ENCODE data around the gene LAMB3. TPM values are rescaled to one million over a fixed set of nuclear protein-coding genes. Genes with fewer than 3 reads are reported as not detected.

LAMB3 gene
- total and polyA plus RNA-seq, 10 of the 15 experiments (the other 5 are each of a cell fraction or from before 2014, with no cell fraction given), result 0.04 to 1.8 (median 0.10) TPM; not detected in 1

DNA sequence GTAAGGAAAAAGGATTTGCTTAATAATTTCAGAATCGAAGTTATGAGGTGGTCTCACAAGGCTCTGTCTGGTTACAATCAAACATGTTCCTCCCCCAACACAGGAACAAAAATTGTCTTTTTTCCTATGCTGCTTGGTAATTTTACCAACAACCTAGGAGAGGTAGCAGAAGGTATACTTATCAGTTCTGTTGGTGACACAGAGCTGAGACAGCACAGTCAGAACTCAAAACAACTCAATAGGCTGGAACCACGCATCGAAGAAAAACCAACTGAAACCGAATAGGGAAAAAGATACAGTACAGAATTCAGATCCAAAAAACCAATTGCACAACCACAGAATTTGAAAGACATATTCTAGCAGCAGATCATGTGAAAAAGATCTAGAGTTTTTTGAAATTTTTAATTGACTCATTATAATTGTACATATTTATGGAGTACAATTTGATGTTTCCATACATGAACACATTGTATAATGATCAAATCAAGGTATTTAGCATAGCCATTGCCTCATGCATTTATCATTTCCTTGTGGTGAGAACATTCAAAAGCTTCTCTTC lies 26.8 kb upstream of the LAMB3 start:
- 11% methylated on average over 4 of the region's 4 CpGs for WGBS (ENCODE audit: insufficient coverage, insufficient replicate concordance, low lambda C conversion rate, missing lambda C conversion rate)
- Histone ChIP-seq H3K9ac (ENCODE audit: control insufficient read depth, insufficient read depth, low read length) (no peak overlapping the region), H3K9me3 (replicated peaks; ENCODE audit: control insufficient read depth, insufficient read depth, low read length) (no peaks in the 10 kb centered on the region), H3K36me3 (ENCODE audit: control insufficient read depth in 2 of 2, insufficient read depth in 2 of 2, low read length in 1 of 2) (no peaks in the 10 kb centered on the region), H2AFZ (ENCODE audit: control insufficient read depth, low read depth, low read length) (no peak overlapping the region), H3K4me1 (ENCODE audit: control insufficient read depth, insufficient read depth, low read length) (peaks cover 4% of the 10 kb centered on the region), H3K27ac (ENCODE audit: control insufficient read depth, insufficient read depth) (no peak overlapping the region), H3K4me3 (no peak overlapping the region), H3K4me2 (ENCODE audit: control insufficient read depth, insufficient read depth) (no peak overlapping the region), H4K20me1 (ENCODE audit: control insufficient read depth, insufficient read depth) (no peaks in the 10 kb centered on the region; the same call in 1 of the 2 replicates), H3K27me3 (replicated peaks in 1 of 2; ENCODE audit: control insufficient read depth in 2 of 2, insufficient read depth in 2 of 2, low read length in 1 of 2) (peaks cover 0 to 3% of the 10 kb centered on the region in 2 experiments; a peak in 3 of 4 replicates), H3K79me2 (ENCODE audit: control insufficient read depth, insufficient read depth, low read length) (no peaks in the 10 kb centered on the region)
- intact Hi-C loops (cut with micrococcal nuclease; ENCODE audit: unreplicated experiment) (loop anchor here (10.0 kb wide), 1 partner anchor 1854 kb away; no protein-coding TSS in a partner anchor), in situ Hi-C loops (cut with MboI) (no loop called here)
- ATAC-seq, result no peak
- no peak for TF ChIP-seq ZNF592 (IDR thresholded peaks at IDR 0.05)
- no peak for TF ChIP-seq HDAC2 (IDR thresholded peaks at IDR 0.05)
- no peak for TF ChIP-seq PBX3 (IDR thresholded peaks at IDR 0.05; ENCODE audit: insufficient replicate concordance, low read depth, low read length)
- no peak for TF ChIP-seq RAD51 (IDR thresholded peaks at IDR 0.05)
- TF ChIP-seq, protein P1, sequence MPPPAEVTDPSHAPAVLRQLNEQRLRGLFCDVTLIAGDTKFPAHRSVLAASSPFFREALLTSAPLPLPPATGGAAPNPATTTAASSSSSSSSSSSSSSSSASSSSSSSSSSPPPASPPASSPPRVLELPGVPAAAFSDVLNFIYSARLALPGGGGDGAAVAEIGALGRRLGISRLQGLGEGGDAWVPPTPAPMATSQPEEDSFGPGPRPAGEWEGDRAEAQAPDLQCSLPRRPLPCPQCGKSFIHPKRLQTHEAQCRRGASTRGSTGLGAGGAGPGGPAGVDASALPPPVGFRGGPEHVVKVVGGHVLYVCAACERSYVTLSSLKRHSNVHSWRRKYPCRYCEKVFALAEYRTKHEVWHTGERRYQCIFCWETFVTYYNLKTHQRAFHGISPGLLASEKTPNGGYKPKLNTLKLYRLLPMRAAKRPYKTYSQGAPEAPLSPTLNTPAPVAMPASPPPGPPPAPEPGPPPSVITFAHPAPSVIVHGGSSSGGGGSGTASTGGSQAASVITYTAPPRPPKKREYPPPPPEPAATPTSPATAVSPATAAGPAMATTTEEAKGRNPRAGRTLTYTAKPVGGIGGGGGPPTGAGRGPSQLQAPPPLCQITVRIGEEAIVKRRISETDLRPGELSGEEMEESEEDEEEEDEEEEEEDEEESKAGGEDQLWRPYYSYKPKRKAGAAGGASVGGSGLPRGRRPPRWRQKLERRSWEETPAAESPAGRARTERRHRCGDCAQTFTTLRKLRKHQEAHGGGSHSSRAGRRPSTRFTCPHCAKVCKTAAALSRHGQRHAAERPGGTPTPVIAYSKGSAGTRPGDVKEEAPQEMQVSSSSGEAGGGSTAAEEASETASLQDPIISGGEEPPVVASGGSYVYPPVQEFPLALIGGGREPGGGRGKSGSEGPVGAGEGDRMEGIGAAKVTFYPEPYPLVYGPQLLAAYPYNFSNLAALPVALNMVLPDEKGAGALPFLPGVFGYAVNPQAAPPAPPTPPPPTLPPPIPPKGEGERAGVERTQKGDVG (CRISPR knock-in tag; IDR thresholded peaks at IDR 0.05), result no peak
- ChIA-PET RAD21 (ENCODE audit: unreplicated experiment) (interaction anchor here (0.9 to 1.0 kb wide), 2 partner anchors 13 to 77 kb away, joined by 3 read pairs; partner anchors contain the start of gene TRAF3IP3), POLR2A (interaction anchor here (1.3 kb wide), 1 partner anchor 30 kb away, joined by 3 read pairs; no protein-coding TSS in a partner anchor), CTCF (interaction anchor here (1.3 kb wide), 1 partner anchor 27 kb away, joined by 4 read pairs; the partner anchor contains the start of gene LAMB3), SMC1A (ENCODE audit: uncharacterized antibody, unreplicated experiment) (interaction anchor here (0.7 to 10.1 kb wide), 2 partner anchors 25 to 37 kb away, joined by 3 to 261 read pairs; partner anchors contain the start of gene LAMB3)
- no TSS peak for BruUV-seq (replicated peaks)
- no peak for FAIRE-seq
- no peak for DNase-seq (ENCODE audit: low read depth, low spot score)
